Measurements from ENCODE around the gene OR10H3.

Gene OR10H3

GRCh38 chr19:15775249-15775648 is 37.5 kb downstream of the OR10H3 start:
- Histone ChIP-seq H4K20me1 (ENCODE audit: insufficient read depth, low read length) (no peaks in the 10 kb centered on the region), H3K27ac (ENCODE audit: low read length) (no peak overlapping the region), H2AFZ (ENCODE audit: low read depth, low read length) (no peak overlapping the region), H3K36me3 (replicated peaks; ENCODE audit: low read depth, low read length) (no peaks in the 10 kb centered on the region), H3K27me3 (ENCODE audit: low read depth, low read length) (no peaks in the 10 kb centered on the region), H3K4me3 (ENCODE audit: low read length) (no peak overlapping the region), H3K9me3 (ENCODE audit: insufficient read depth, low read length) (no peaks in the 10 kb centered on the region), H3K4me2 (ENCODE audit: low read length) (no peak overlapping the region), H3K4me1 (ENCODE audit: low read length) (no peaks in the 10 kb centered on the region), H3K9ac (ENCODE audit: low read length) (no peak overlapping the region), H3K79me2 (ENCODE audit: low read length) (no peaks in the 10 kb centered on the region)
- TF ChIP-seq EZH2phosphoT487 (IDR thresholded peaks at IDR 0.05; ENCODE audit: low read depth) (no peak), CTCF (IDR thresholded peaks at IDR 0.05; ENCODE audit: low read depth, low read length) (no peak)

GRCh38 chr19:15776264-15776663 is 38.5 kb downstream of the OR10H3 start:
- no peaks in the 10 kb centered on the region for H3K4me1 ChIP-seq (ENCODE audit: low read length)
- no peak overlapping the region for H2AFZ ChIP-seq (ENCODE audit: low read depth, low read length)
- no peak overlapping the region for H3K9ac ChIP-seq (ENCODE audit: low read length)
- H3K4me2 ChIP-seq (ENCODE audit: low read length) = no peak overlapping the region
- no peak overlapping the region for H3K27ac ChIP-seq (ENCODE audit: low read length)
- no peaks in the 10 kb centered on the region for H4K20me1 ChIP-seq (ENCODE audit: insufficient read depth, low read length)
- no peak for TF ChIP-seq EZH2phosphoT487 (IDR thresholded peaks at IDR 0.05; ENCODE audit: low read depth)
- H3K9me3 ChIP-seq (ENCODE audit: insufficient read depth, low read length) = no peaks in the 10 kb centered on the region
- H3K27me3 ChIP-seq (ENCODE audit: low read depth, low read length) = no peaks in the 10 kb centered on the region
- H3K36me3 ChIP-seq (replicated peaks; ENCODE audit: low read depth, low read length) = no peaks in the 10 kb centered on the region
- no peak overlapping the region for H3K4me3 ChIP-seq (ENCODE audit: low read length)
- no peaks in the 10 kb centered on the region for H3K79me2 ChIP-seq (ENCODE audit: low read length)

GRCh38 chr19:15776991-15777970 is 39.5 kb downstream of the OR10H3 start:
- Histone ChIP-seq H2AFZ (ENCODE audit: low read depth, low read length) (no peak overlapping the region), H3K79me2 (ENCODE audit: low read length) (no peaks in the 10 kb centered on the region), H3K36me3 (replicated peaks; ENCODE audit: low read depth, low read length) (no peaks in the 10 kb centered on the region), H3K9ac (ENCODE audit: low read length) (no peak overlapping the region), H3K9me3 (ENCODE audit: insufficient read depth, low read length) (no peaks in the 10 kb centered on the region), H3K27ac (ENCODE audit: low read length) (no peak overlapping the region), H3K4me2 (ENCODE audit: low read length) (no peak overlapping the region), H4K20me1 (ENCODE audit: insufficient read depth, low read length) (no peaks in the 10 kb centered on the region), H3K4me1 (ENCODE audit: low read length) (no peaks in the 10 kb centered on the region), H3K4me3 (ENCODE audit: low read length) (no peak overlapping the region), H3K27me3 (ENCODE audit: low read depth, low read length) (no peaks in the 10 kb centered on the region)
- TF ChIP-seq EZH2phosphoT487 (IDR thresholded peaks at IDR 0.05; ENCODE audit: low read depth) (no peak), CTCF (IDR thresholded peaks at IDR 0.05; ENCODE audit: low read depth, low read length) (no peak)

GRCh38 chr19:15779756-15780476 is 42.1 kb downstream of the OR10H3 start:
- no peaks in the 10 kb centered on the region for H3K36me3 ChIP-seq (replicated peaks; ENCODE audit: low read depth, low read length)
- H3K4me2 ChIP-seq (ENCODE audit: low read length) = no peak overlapping the region
- no peak overlapping the region for H3K27ac ChIP-seq (ENCODE audit: low read length)
- no peaks in the 10 kb centered on the region for H3K4me1 ChIP-seq (ENCODE audit: low read length)
- H4K20me1 ChIP-seq (ENCODE audit: insufficient read depth, low read length) = no peaks in the 10 kb centered on the region
- no peak overlapping the region for H2AFZ ChIP-seq (ENCODE audit: low read depth, low read length)
- H3K9ac ChIP-seq (ENCODE audit: low read length) = no peak overlapping the region
- TF ChIP-seq EZH2phosphoT487 (IDR thresholded peaks at IDR 0.05; ENCODE audit: low read depth) = no peak
- TF ChIP-seq CTCF (IDR thresholded peaks at IDR 0.05; ENCODE audit: low read depth, low read length) = no peak
- H3K27me3 ChIP-seq (ENCODE audit: low read depth, low read length) = no peaks in the 10 kb centered on the region
- no peaks in the 10 kb centered on the region for H3K9me3 ChIP-seq (ENCODE audit: insufficient read depth, low read length)
- H3K4me3 ChIP-seq (ENCODE audit: low read length) = no peak overlapping the region
- no peaks in the 10 kb centered on the region for H3K79me2 ChIP-seq (ENCODE audit: low read length)
